ENCODE measurements around the gene TRMT1L.

- TF ChIP-seq CTCF (conservative IDR thresholded peaks at IDR 0.05; ENCODE audit: low read length) (no peak), EZH2phosphoT487 (IDR thresholded peaks at IDR 0.05; ENCODE audit: borderline replicate concordance) (no peak)
These were observed 82.4 kb downstream of the TRMT1L start for GRCh38 chr1:185074307-185074706.
